Measurements from ENCODE around the gene CAMK2D.
"Not testable (repeated sequence)": the region's sequence is repeated elsewhere in the genome, so short reads cannot be mapped to it uniquely, and the experiment has no call there.

The CAMK2D gene

DNA sequence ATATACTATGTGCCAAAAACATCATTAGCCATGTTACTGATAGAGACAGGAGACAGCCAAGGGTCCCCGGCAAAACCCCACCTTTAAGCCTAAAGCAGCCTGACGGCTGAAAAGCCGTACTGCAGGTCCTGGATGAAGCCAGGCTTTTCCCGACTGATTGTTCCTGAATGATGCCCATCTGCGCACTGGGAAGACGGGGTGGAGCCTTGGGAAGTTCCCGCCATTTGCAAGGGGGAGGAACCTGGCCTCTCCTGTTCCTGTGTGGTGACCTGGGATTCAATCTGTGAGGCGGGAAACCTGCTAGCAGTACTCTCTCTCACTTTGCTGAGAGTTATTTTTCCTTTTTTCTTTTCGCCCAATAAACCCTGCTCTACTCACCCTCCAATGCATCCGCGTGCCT lies 15.1 kb upstream of the CAMK2D start:
- no peak overlapping the region for H3K9ac ChIP-seq (ENCODE audit: low read length)
- no peaks in the 10 kb centered on the region for H3K27me3 ChIP-seq (ENCODE audit: control insufficient read depth, insufficient read depth, low read length)
- no peaks in the 10 kb centered on the region for H3K36me3 ChIP-seq (ENCODE audit: control insufficient read depth, insufficient read depth, low read length)
- no peaks in the 10 kb centered on the region for H3K4me1 ChIP-seq (ENCODE audit: control insufficient read depth, insufficient read depth, low read length)
- no peak overlapping the region for H3K27ac ChIP-seq (ENCODE audit: low read depth, low read length)
- no peak overlapping the region for H3K4me3 ChIP-seq (ENCODE audit: low read length)

- Histone ChIP-seq H3K4me3 (ENCODE audit: low read length) (no peak overlapping the region), H3K36me3 (ENCODE audit: control insufficient read depth, insufficient read depth, low read length) (no peaks in the 10 kb centered on the region), H3K27ac (ENCODE audit: low read depth, low read length) (no peak overlapping the region), H3K4me1 (ENCODE audit: control insufficient read depth, insufficient read depth, low read length) (no peaks in the 10 kb centered on the region), H3K27me3 (ENCODE audit: control insufficient read depth, insufficient read depth, low read length) (no peaks in the 10 kb centered on the region), H3K9ac (ENCODE audit: low read length) (no peak overlapping the region)
Measured at GRCh38 chr4:113776016-113776415, 14.5 kb upstream of the CAMK2D start.

GRCh38 chr4:113773756-113774155 lies 12.2 kb upstream of the CAMK2D start:
- no peak overlapping the region for H3K27ac ChIP-seq (ENCODE audit: low read depth, low read length)
- no peak overlapping the region for H3K4me3 ChIP-seq (ENCODE audit: low read length)
- H3K27me3 ChIP-seq (ENCODE audit: control insufficient read depth, insufficient read depth, low read length) = no peaks in the 10 kb centered on the region
- H3K4me1 ChIP-seq (ENCODE audit: control insufficient read depth, insufficient read depth, low read length) = no peaks in the 10 kb centered on the region
- H3K9ac ChIP-seq (ENCODE audit: low read length) = no peak overlapping the region
- no peaks in the 10 kb centered on the region for H3K36me3 ChIP-seq (ENCODE audit: control insufficient read depth, insufficient read depth, low read length)

DNA sequence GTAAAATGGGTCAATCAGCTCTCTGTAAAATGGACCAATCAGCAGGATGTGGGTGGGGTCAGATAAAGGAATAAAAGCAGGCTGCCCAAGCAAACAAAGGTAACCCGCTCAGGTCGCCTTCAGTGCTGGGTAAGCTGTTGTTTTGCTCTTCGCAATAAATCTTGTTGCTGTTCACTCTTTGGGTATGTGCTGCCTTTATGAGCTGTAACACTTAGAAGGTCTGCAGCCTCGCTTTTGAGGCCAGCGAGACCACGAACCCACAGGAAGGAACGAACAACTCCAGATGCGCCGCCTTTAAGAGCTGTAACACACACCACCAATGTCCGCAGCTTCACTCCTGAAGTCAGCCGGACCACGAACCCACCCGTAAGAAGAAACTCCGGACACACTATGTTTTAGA lies 11.5 kb upstream of the CAMK2D start:
- Histone ChIP-seq H3K27me3 (ENCODE audit: control insufficient read depth, insufficient read depth, low read length) (no peaks in the 10 kb centered on the region), H3K36me3 (ENCODE audit: control insufficient read depth, insufficient read depth, low read length) (no peaks in the 10 kb centered on the region), H3K4me3 (ENCODE audit: low read length) (no peak overlapping the region), H3K9ac (ENCODE audit: low read length) (no peak overlapping the region), H3K4me1 (ENCODE audit: control insufficient read depth, insufficient read depth, low read length) (no peaks in the 10 kb centered on the region), H3K27ac (ENCODE audit: low read depth, low read length) (no peak overlapping the region)

GRCh38 chr4:113772319-113772718 lies 10.8 kb upstream of the CAMK2D start:
- no peaks in the 10 kb centered on the region for H3K36me3 ChIP-seq (ENCODE audit: control insufficient read depth, insufficient read depth, low read length)
- no peaks in the 10 kb centered on the region for H3K4me1 ChIP-seq (ENCODE audit: control insufficient read depth, insufficient read depth, low read length)
- no peak overlapping the region for H3K9ac ChIP-seq (ENCODE audit: low read length)
- no peaks in the 10 kb centered on the region for H3K27me3 ChIP-seq (ENCODE audit: control insufficient read depth, insufficient read depth, low read length)
- no peak overlapping the region for H3K4me3 ChIP-seq (ENCODE audit: low read length)
- H3K27ac ChIP-seq (ENCODE audit: low read depth, low read length) = no peak overlapping the region

DNA sequence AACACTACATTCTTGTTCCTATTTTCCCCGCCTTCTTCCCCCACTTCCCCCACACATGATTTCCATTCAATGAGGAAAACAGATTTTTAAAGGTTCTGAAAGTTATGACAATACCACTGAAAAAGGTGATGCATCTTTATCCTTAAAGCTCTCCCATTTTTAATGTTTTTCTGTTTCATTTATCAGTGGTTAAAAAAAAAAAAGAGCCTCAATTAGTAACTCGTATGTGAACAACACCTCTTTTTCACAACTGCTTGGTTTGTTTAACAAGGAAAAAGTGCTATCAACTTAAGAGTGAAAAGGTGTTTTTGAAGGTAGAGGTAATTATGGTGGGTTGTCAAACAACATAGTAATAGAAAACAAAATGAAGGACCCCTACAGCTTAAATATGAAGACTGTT lies 8.2 kb upstream of the CAMK2D start:
- Histone ChIP-seq H3K27me3 (ENCODE audit: control insufficient read depth, insufficient read depth, low read length) (no peaks in the 10 kb centered on the region), H3K27ac (ENCODE audit: low read depth, low read length) (no peak overlapping the region), H3K9ac (ENCODE audit: low read length) (no peak overlapping the region), H3K36me3 (ENCODE audit: control insufficient read depth, insufficient read depth, low read length) (no peaks in the 10 kb centered on the region), H3K4me1 (ENCODE audit: control insufficient read depth, insufficient read depth, low read length) (no peaks in the 10 kb centered on the region), H3K4me3 (ENCODE audit: low read length) (no peak overlapping the region)

DNA sequence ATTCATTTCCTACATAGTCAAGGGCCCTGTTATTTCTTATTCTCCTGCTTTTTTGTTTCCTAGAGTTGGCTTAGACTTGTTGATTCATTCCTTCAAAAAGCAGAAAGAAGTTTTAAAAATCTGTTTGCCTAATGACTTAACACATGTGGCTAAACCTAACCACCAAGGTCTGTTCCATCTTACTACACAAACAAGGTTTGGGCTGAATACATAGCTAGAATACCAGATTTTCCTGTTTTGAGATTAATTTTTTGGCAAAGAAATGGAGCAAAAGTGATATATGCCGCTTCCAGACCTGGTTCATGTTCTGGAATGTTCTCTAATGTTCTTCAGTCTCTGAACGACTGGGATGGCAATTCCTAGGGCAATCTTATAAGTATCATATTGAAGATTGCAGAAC lies 7.4 kb upstream of the CAMK2D start:
- no peak overlapping the region for H3K4me3 ChIP-seq (ENCODE audit: low read length)
- H3K27me3 ChIP-seq (ENCODE audit: control insufficient read depth, insufficient read depth, low read length) = no peaks in the 10 kb centered on the region
- no peak overlapping the region for H3K27ac ChIP-seq (ENCODE audit: low read depth, low read length)
- H3K9ac ChIP-seq (ENCODE audit: low read length) = no peak overlapping the region
- no peaks in the 10 kb centered on the region for H3K36me3 ChIP-seq (ENCODE audit: control insufficient read depth, insufficient read depth, low read length)
- no peaks in the 10 kb centered on the region for H3K4me1 ChIP-seq (ENCODE audit: control insufficient read depth, insufficient read depth, low read length)

GRCh38 chr4:113766882-113767281 lies 5.3 kb upstream of the CAMK2D start:
- Histone ChIP-seq H3K9ac (ENCODE audit: low read length) (no peak overlapping the region), H3K27me3 (ENCODE audit: control insufficient read depth, insufficient read depth, low read length) (no peaks in the 10 kb centered on the region), H3K36me3 (ENCODE audit: control insufficient read depth, insufficient read depth, low read length) (no peaks in the 10 kb centered on the region), H3K4me1 (ENCODE audit: control insufficient read depth, insufficient read depth, low read length) (no peaks in the 10 kb centered on the region), H3K27ac (ENCODE audit: low read depth, low read length) (no peak overlapping the region), H3K4me3 (ENCODE audit: low read length) (no peak overlapping the region)

DNA sequence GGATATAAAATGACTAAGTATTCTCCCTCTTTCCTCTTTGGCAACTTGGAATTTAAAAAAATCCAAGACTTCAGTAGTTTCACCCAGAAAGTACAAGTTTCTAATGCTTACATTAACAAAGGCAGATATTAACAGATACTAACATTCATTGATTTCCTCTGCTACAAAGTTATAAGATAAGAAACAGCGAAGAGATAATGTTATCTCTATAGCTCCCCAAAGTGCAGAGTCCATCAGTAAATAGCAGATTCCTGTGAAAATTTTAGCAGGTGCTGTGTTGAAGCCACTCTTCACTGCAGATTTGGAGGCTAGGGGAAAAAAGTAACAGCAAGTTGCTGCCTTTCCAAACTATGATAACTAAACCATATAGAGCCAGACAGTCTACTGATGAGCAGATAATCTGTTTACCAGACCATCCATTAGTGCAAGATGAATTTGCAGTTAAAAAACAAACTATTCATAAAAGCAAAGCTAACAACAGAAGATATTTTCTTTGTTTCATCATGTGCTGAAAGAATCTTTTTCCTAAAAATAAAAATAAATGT lies 3.3 kb upstream of the CAMK2D start:
- H3K9ac ChIP-seq (ENCODE audit: low read length) = no peak overlapping the region
- no peaks in the 10 kb centered on the region for H3K27me3 ChIP-seq (ENCODE audit: control insufficient read depth, insufficient read depth, low read length)
- H3K4me3 ChIP-seq (ENCODE audit: low read length) = no peak overlapping the region
- H3K27ac ChIP-seq (ENCODE audit: low read depth, low read length) = no peak overlapping the region
- H3K4me1 ChIP-seq (ENCODE audit: control insufficient read depth, insufficient read depth, low read length) = no peaks in the 10 kb centered on the region
- H3K36me3 ChIP-seq (ENCODE audit: control insufficient read depth, insufficient read depth, low read length) = no peaks in the 10 kb centered on the region

- not testable (repeated sequence) for H3K4me1 ChIP-seq (ENCODE audit: control insufficient read depth, insufficient read depth, low read length); H3K4me3 ChIP-seq (ENCODE audit: low read length); H3K9ac ChIP-seq (ENCODE audit: low read length); H3K27ac ChIP-seq (ENCODE audit: low read depth, low read length); H3K27me3 ChIP-seq (ENCODE audit: control insufficient read depth, insufficient read depth, low read length); H3K36me3 ChIP-seq (ENCODE audit: control insufficient read depth, insufficient read depth, low read length)
Measured at GRCh38 chr4:113763923-113764322, 2.4 kb upstream of the CAMK2D start.

GRCh38 chr4:113763029-113763285 lies 1.4 kb upstream of the CAMK2D start:
- Histone ChIP-seq H3K27ac (ENCODE audit: low read depth, low read length) (peak overlapping the region; percentile 96), H3K4me3 (ENCODE audit: low read length) (peak overlapping the region; percentile 85), H3K4me1 (ENCODE audit: control insufficient read depth, insufficient read depth, low read length) (peaks cover 4% of the 10 kb centered on the region), H3K36me3 (ENCODE audit: control insufficient read depth, insufficient read depth, low read length) (no peaks in the 10 kb centered on the region), H3K9ac (ENCODE audit: low read length) (peak overlapping the region; percentile 6), H3K27me3 (ENCODE audit: control insufficient read depth, insufficient read depth, low read length) (no peaks in the 10 kb centered on the region)

GRCh38 chr4:113762186-113763028 lies 869 bp upstream of the CAMK2D start:
- H3K27ac ChIP-seq (ENCODE audit: low read depth, low read length) = peak overlapping the region; percentile 96
- H3K27me3 ChIP-seq (ENCODE audit: control insufficient read depth, insufficient read depth, low read length) = no peaks in the 10 kb centered on the region
- H3K4me3 ChIP-seq (ENCODE audit: low read length) = peak overlapping the region; percentile 85
- H3K4me1 ChIP-seq (ENCODE audit: control insufficient read depth, insufficient read depth, low read length) = peaks cover 6% of the 10 kb centered on the region
- H3K9ac ChIP-seq (ENCODE audit: low read length) = peak overlapping the region; percentile 95
- H3K36me3 ChIP-seq (ENCODE audit: control insufficient read depth, insufficient read depth, low read length) = no peaks in the 10 kb centered on the region

Measured in rectal smooth muscle tissue (tissue), 1 donor.